Superior temporal gyrus (tissue), 1 donor: Measurements from ENCODE around the gene B4GALT1.
A peak's percentile ranks its signal among the peaks of the same experiment; 100 is the strongest.
"Not testable (repeated sequence)": the region's sequence is repeated elsewhere in the genome, so short reads cannot be mapped to it uniquely, and the experiment has no call there.

Experiments used
- DNase-seq: peaks from one replicate; pipeline ENCODE4 v3.0.0-alpha.2; 2016; ENCODE audit errors: extremely low spot score

B4GALT1 gene

DNA sequence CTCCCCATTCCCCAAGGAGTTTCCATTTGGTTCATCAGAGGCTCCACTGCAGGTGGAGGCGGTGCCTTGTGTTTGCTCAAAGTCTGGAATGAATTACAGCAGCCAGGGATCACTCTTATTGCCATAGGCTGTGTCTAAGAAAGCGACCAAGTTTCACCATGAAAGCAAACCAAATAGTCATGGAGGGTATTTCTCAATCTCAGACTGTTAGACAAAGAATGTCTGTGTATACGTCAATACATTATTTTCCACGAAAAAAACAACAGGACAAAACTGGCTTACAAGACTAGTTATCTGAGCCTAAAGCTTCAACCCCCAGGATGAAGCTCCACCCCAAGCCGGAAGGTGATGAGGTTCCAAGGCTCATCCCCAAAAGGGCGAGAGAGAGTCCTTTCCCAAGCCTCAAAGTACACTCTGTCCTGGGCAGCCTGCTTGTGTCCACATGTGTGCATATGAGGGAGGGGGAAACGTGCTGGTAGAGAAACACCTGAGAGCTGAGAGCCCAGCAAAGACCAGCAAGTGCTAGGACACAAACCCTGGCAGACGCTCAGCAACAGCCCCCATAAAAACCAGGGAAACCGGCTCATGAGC is 4.3 kb downstream of the B4GALT1 start:
- no peak for DNase-seq

DNA sequence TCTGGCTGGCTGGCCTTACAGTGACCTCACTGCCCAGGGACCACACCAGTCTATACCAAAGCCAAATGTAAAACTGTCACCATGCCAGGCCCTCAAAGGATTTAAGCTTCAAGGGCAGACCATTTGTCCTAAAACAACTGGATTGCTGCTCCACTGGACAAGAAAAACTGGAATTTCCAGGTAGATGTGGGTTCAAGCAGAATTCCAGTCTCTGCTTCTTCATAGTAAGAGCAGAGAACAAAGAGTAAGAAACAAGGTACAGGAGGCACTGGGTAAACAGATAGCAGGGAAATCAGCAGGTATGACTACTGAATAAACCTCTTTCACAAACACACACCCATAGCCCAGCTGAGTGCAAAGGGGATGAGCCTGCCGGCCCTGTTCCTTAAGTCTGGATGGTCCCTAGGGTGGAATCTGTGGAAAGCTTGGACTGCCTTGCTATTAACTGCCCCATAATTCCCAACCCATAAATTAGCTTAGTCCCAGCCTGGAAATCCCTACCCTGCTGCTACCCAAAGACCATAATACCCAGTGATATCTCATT is 5.5 kb downstream of the B4GALT1 start:
- DNase-seq, result no peak

DNA sequence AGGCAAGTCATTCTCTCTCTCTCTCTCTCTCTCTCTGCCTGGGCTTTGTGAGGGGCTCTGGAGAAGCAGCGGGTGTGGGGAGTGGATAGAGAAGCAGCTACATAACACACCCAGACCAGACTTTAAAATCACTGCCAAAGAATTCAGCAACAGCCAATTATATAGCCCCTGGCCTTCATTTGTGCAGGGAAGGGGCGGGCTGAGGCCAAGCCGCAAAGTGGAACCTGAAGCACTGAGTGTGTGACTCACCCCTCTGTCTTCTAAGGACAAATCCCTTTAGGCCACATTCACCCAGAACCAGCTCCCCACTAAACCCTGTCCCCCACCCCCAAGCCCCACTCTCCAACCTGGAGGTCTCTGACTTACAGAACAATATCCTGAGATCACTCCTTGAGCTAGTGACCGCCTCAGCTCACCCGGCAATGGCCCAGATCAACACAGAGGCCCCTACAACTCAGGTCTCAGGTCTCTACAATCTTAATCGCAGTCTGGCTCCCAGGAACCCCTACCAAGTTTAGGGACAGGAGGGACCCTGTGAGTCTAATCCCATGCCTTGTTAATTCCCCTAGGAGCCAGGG is 6.0 kb downstream of the B4GALT1 start:
- DNase-seq, result no peak

DNA sequence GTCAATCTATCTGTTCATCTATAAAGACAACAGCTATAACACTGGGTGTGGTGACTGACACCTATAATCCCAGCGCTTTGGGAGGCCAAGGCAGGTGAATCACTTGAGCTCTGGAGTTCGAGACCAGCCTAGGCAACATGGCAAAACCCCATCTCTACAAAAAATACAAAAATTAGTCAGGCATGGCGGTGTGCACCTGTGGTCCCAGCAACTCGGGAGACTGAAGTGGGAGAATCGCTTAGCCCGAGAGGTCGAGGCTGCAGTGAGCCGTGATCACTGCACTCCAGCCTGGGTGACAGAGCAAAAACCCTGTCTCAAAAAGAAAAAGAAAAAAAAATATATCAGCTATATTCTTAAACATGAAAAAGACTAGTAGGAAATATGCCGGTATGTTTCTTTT is 6.7 kb downstream of the B4GALT1 start:
- DNase-seq, result not testable (repeated sequence)

GRCh38 chr9:33159777-33160127 is 7.4 kb downstream of the B4GALT1 start:
- peak; percentile 56 for DNase-seq

GRCh38 chr9:33158843-33159776 is 8.0 kb downstream of the B4GALT1 start:
- no peak for DNase-seq

- no peak for DNase-seq
These were observed 8.9 kb downstream of the B4GALT1 start for GRCh38 chr9:33157960-33158842.

DNA sequence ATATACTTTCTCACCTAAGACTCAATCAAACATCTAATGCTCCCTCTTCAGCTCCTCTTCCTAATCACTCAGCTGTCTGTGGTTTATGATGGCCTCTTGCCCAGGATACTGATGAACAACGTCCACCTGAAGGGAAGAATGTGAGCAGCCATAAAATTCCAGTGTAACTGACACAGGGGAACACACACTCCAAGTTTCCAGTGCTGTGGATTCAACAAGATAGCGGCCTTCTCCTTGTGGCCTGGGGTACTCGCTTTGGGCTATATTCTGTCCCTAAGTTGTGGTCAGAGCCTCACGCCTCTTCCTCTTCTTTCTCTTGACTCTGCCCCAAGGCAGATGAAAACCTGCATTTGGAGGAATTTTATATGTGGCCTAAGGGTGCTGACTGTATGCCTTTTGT is 11.7 kb downstream of the B4GALT1 start:
- no peak for DNase-seq

- DNase-seq, result no peak
These were observed 12.8 kb downstream of the B4GALT1 start for GRCh38 chr9:33154371-33154770.

- no peak for DNase-seq
These were observed 13.5 kb downstream of the B4GALT1 start for GRCh38 chr9:33153666-33154065.

GRCh38 chr9:33153001-33153400 is 14.1 kb downstream of the B4GALT1 start:
- DNase-seq, result no peak

GRCh38 chr9:33151601-33152000 is 15.5 kb downstream of the B4GALT1 start:
- no peak for DNase-seq

DNA sequence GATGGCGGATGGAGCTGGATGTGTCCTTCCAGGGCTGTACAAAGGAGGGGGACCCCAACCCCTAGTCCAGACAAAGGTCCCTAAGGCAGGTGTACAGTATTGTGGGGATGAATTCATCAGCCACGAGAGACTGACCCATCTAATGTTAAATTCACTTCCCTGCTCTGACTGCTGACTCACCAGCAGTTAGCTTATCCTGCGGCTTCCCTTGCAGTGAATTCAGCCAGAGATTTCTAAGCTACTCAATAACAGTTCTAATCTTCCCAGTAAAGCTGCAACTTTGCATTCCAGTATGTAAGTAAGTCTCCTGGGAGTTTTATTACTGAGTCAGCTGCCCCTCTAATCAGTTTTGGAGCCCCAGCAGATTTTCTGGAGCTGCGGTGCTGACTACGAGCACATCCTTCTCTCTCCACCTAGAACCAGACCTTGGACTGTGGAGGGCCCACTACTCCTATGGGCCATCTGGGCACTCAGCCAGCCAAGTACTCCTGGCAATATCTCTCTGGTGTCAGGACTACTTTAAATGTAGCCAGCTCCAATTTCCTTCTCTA is 16.1 kb downstream of the B4GALT1 start:
- DNase-seq, result no peak

- no peak for DNase-seq
These were observed 18.6 kb downstream of the B4GALT1 start for GRCh38 chr9:33148367-33149014.

GRCh38 chr9:33147416-33148169 is 19.5 kb downstream of the B4GALT1 start:
- DNase-seq, result no peak

DNA sequence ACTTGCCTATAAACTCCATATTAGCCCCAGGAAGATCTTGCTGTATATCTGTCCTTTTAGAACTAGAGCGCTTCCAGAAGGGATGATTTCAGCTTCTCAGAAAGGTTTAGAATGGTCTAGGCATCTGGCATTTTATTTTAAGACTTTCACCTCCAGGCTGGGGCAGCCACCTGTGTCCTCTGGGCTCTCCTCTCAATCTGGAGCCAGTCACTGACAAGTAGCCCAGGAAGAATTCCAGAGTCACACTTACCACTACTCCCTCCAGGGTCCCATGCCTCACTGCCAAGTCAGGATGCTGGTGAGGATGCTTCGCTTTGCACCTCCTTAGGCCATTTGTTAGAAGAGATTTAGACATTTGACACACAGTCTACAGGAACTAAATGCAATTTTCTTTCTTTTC is 20.8 kb downstream of the B4GALT1 start:
- no peak for DNase-seq

DNA sequence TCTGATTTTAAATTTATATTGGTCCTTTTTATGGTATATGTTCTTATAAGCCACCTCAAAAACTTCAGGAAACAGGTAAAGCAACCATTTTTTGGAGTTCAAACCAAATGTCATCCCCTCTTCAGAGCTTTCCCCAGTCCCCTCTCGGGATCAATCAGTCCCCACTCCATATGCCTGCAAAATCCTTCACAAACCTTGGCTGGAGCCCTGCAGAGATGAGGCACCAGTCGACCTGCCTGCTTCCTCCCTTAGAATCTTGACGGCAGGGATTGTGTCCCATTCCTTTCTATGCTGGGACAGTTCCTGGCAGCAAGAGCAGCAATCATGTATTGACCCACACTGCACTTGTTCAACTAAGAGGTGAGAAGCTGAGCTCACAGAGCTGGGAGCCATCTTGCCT is 22.6 kb downstream of the B4GALT1 start:
- DNase-seq, result no peak

DNA sequence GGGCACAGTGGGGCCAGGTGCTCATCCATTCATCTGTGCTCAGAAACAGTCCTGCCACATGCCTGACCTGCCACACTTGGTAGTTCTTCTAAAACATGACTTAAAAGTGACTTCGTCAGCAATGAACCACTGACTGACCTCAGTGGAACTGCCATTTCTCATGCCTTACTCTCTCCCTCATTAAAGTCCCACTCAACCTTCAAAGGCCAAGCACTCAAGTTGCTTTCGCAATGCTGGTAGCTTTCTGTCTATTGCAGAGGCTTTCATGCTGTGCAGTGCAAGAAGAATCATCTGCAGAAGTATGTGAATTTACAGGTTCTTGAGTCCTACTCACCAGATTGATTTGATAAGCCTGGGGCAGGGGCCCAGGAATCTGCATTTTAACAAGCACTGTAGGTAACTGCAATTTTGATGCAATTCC is 23.9 kb downstream of the B4GALT1 start:
- DNase-seq, result no peak

DNA sequence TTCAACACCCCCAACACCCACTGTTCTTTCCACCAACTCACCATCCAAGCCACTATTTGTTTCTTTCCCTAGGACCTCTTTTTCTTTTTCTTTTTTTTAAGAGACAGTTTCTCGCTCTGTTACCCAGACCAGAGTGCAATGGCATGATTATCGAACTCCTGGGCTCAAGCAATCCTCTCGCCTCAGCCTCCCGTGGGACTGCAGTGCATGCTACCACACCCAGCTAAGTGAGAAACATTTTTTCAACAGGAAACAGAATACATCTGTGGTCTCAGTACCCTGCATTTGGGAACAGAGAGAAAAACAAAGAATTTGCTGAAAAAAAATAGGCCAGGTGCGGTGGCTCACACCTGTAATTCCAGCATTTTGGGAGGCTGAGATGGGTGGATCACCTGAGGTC is 24.6 kb downstream of the B4GALT1 start:
- no peak for DNase-seq
